Measurements from ENCODE around the gene ANXA5. TPM values are rescaled to one million over a fixed set of nuclear protein-coding genes. Genes with fewer than 3 reads are reported as not detected.
A peak's percentile ranks its signal among the peaks of the same experiment; 100 is the strongest.

The ANXA5 gene
- polyA plus RNA-seq, 1 donor, result 333 TPM

DNA sequence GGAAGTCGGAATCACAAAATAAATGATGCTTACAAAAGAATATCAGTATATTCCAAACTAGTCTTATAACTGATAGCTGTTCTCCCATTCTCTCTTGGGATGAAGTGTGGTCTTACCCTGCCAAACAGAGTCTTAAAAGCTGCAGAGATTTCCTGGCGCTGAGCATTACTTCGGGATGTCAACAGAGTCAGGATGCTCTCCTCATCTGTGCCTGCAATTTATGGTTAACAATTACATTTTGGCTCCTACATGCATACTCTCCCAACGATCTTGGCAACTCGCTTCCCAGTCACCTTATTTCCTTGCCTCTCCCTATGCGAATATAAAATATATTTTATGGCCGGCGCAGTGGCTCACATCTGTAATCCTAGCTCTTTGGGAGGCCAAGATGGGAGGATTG is 12.2 kb downstream of the ANXA5 start:
- H3K36me3 ChIP-seq (ENCODE audit: control insufficient read depth, insufficient read depth, low read length), result peaks cover 58% of the 10 kb centered on the region
- no peak overlapping the region for H3K27ac ChIP-seq (ENCODE audit: low read length)
- H3K4me1 ChIP-seq (ENCODE audit: control insufficient read depth, insufficient read depth, low read length), result no peaks in the 10 kb centered on the region
- no peaks in the 10 kb centered on the region for H3K9me3 ChIP-seq (ENCODE audit: control insufficient read depth, low read depth, low read length)
- no peaks in the 10 kb centered on the region for H3K27me3 ChIP-seq (ENCODE audit: control insufficient read depth, insufficient read depth, low read length)
- no peak for DNase-seq
- H3K4me3 ChIP-seq (ENCODE audit: low read length), result no peak overlapping the region
- WGBS (ENCODE audit: insufficient coverage, low lambda C conversion rate), result 100% methylated on average over 1 of the region's 8 CpGs

DNA sequence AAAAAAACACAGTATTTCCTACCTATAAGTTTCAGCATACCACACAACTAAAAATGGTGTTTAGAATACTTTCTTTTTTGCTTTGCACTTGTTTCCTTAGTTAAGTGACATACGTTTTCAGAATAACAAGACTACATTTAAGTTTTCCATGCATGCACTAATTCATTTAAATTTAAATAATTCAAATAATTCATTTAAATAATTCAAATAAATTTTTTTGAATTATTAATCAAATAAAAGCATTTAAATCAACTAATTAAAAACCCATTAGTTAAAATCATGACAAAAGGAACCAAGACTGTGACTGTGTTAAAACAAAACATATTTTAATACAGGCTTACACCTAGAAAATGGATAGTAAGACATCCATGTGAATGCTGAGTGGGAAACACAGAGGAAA is 12.8 kb downstream of the ANXA5 start:
- no peak for DNase-seq
- Histone ChIP-seq H3K9me3 (ENCODE audit: control insufficient read depth, low read depth, low read length) (no peaks in the 10 kb centered on the region), H3K4me3 (ENCODE audit: low read length) (no peak overlapping the region), H3K27me3 (ENCODE audit: control insufficient read depth, insufficient read depth, low read length) (no peaks in the 10 kb centered on the region), H3K4me1 (ENCODE audit: control insufficient read depth, insufficient read depth, low read length) (no peaks in the 10 kb centered on the region), H3K36me3 (ENCODE audit: control insufficient read depth, insufficient read depth, low read length) (peaks cover 62% of the 10 kb centered on the region), H3K27ac (ENCODE audit: low read length) (no peak overlapping the region)
- 100% methylated on average over 1 of the region's 1 CpG for whole genome bisulfite sequencing (ENCODE audit: insufficient coverage, low lambda C conversion rate)

DNA sequence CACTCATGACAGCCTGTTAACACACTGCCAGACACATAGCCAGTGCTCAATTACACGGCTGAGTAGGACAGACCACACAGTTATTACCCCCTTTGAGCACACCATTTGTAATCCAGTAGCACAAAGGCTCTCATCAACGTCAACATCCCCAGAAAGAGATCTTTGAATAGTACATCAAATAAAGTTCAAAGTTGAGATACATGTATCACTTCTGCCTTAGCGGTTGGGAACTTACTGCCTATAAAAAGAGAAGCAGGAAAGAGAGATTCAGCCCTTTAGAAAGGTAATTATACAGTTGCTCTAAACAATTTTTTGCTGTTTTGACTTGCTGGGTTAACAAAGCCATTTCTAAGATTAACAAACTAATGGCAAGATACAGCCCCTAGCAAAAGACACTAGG is 16.2 kb downstream of the ANXA5 start:
- 60% methylated on average over 1 of the region's 3 CpGs for WGBS (ENCODE audit: insufficient coverage, low lambda C conversion rate)
- DNase-seq, result no peak

DNA sequence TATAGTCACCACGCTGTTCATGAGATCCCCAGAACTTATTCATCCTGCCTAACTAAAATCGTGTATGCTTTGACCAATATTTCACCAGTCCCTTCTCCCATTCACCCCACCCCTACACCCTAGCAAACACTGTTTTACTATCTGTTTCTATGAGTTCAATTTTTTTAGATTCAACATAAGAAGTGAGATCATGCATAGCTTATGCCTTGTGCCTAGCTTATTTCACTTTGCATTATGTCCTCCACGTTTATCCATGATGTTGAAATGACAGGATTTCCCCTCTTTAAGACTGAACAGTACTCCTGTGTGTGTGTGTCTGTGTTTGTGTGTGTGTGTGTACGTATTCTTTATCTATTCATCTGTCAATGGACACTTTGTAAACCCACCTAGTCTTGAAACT is 16.8 kb downstream of the ANXA5 start:
- Histone ChIP-seq H3K27me3 (ENCODE audit: control insufficient read depth, insufficient read depth, low read length) (no peaks in the 10 kb centered on the region), H3K9me3 (ENCODE audit: control insufficient read depth, low read depth, low read length) (no peaks in the 10 kb centered on the region), H3K4me1 (ENCODE audit: control insufficient read depth, insufficient read depth, low read length) (peaks cover 22% of the 10 kb centered on the region), H3K36me3 (ENCODE audit: control insufficient read depth, insufficient read depth, low read length) (peaks cover 51% of the 10 kb centered on the region), H3K27ac (ENCODE audit: low read length) (no peak overlapping the region), H3K4me3 (ENCODE audit: low read length) (no peak overlapping the region)
- DNase-seq, result no peak
- WGBS (ENCODE audit: insufficient coverage, low lambda C conversion rate), result 100% methylated on average over 2 of the region's 4 CpGs

More for the DNA sequence above, 16.2 kb downstream of the ANXA5 start:
- Histone ChIP-seq H3K4me1 (ENCODE audit: control insufficient read depth, insufficient read depth, low read length) (peaks cover 15% of the 10 kb centered on the region), H3K4me3 (ENCODE audit: low read length) (no peak overlapping the region), H3K27ac (ENCODE audit: low read length) (no peak overlapping the region), H3K9me3 (ENCODE audit: control insufficient read depth, low read depth, low read length) (no peaks in the 10 kb centered on the region), H3K27me3 (ENCODE audit: control insufficient read depth, insufficient read depth, low read length) (no peaks in the 10 kb centered on the region), H3K36me3 (ENCODE audit: control insufficient read depth, insufficient read depth, low read length) (peaks cover 57% of the 10 kb centered on the region)

DNA sequence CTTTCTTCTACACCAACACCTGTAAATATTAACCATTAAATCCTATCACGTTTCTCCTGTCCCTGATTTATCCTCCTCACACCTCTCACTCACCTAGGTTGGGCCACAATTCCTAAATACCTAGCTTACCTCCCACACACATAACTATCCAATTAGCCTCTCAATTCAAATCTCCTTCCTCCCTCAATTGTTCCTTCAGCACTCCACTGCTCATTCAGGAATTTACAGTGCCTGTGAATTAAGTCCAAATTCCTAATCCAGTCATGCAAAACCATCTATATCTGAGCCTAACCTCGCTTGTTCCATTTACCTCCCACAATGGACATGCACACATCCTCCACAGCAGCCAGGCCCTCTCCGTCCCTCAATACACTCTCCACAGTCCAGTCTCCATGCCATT is 17.5 kb downstream of the ANXA5 start:
- no peak overlapping the region for H3K27ac ChIP-seq (ENCODE audit: low read length)
- no peak for DNase-seq
- H3K4me1 ChIP-seq (ENCODE audit: control insufficient read depth, insufficient read depth, low read length), result peaks cover 24% of the 10 kb centered on the region
- H3K36me3 ChIP-seq (ENCODE audit: control insufficient read depth, insufficient read depth, low read length), result peaks cover 45% of the 10 kb centered on the region
- H3K9me3 ChIP-seq (ENCODE audit: control insufficient read depth, low read depth, low read length), result no peaks in the 10 kb centered on the region
- no peak overlapping the region for H3K4me3 ChIP-seq (ENCODE audit: low read length)
- H3K27me3 ChIP-seq (ENCODE audit: control insufficient read depth, insufficient read depth, low read length), result no peaks in the 10 kb centered on the region
- WGBS (ENCODE audit: insufficient coverage, low lambda C conversion rate), result 90% methylated on average over 2 of the region's 3 CpGs

- H3K27me3 ChIP-seq (ENCODE audit: control insufficient read depth, insufficient read depth, low read length), result no peaks in the 10 kb centered on the region
- 80% methylated on average over 1 of the region's 1 CpG for WGBS (ENCODE audit: insufficient coverage, low lambda C conversion rate)
- H3K36me3 ChIP-seq (ENCODE audit: control insufficient read depth, insufficient read depth, low read length), result peaks cover 43% of the 10 kb centered on the region
Observed at GRCh38 chr4:121677524-121677923, 19.3 kb downstream of the ANXA5 start.

GRCh38 chr4:121676345-121677075 is 20.3 kb downstream of the ANXA5 start:
- DNase-seq, result peak; percentile 92 to 97
- Histone ChIP-seq H3K36me3 (ENCODE audit: control insufficient read depth, insufficient read depth, low read length) (peaks cover 47% of the 10 kb centered on the region), H3K9me3 (ENCODE audit: control insufficient read depth, low read depth, low read length) (no peaks in the 10 kb centered on the region), H3K4me1 (ENCODE audit: control insufficient read depth, insufficient read depth, low read length) (peaks cover 24% of the 10 kb centered on the region), H3K27me3 (ENCODE audit: control insufficient read depth, insufficient read depth, low read length) (no peaks in the 10 kb centered on the region), H3K4me3 (ENCODE audit: low read length) (peak overlapping the region; percentile 11), H3K27ac (ENCODE audit: low read length) (peak overlapping the region; percentile 90)
- no CpG with 5 or more reads among the region's 6 CpGs for WGBS (ENCODE audit: insufficient coverage, low lambda C conversion rate)

More at GRCh38 chr4:121677524-121677923, 19.3 kb downstream of the ANXA5 start:
- H3K4me1 ChIP-seq (ENCODE audit: control insufficient read depth, insufficient read depth, low read length), result peaks cover 24% of the 10 kb centered on the region
- no peaks in the 10 kb centered on the region for H3K9me3 ChIP-seq (ENCODE audit: control insufficient read depth, low read depth, low read length)
- no peak for DNase-seq
- H3K27ac ChIP-seq (ENCODE audit: low read length), result peak overlapping the region; percentile 90
- H3K4me3 ChIP-seq (ENCODE audit: low read length), result no peak overlapping the region

GRCh38 chr4:121675715-121676114 is 21.1 kb downstream of the ANXA5 start:
- Histone ChIP-seq H3K9me3 (ENCODE audit: control insufficient read depth, low read depth, low read length) (no peaks in the 10 kb centered on the region), H3K4me3 (ENCODE audit: low read length) (no peak overlapping the region), H3K4me1 (ENCODE audit: control insufficient read depth, insufficient read depth, low read length) (peaks cover 24% of the 10 kb centered on the region), H3K27ac (ENCODE audit: low read length) (peak overlapping the region; percentile 90), H3K27me3 (ENCODE audit: control insufficient read depth, insufficient read depth, low read length) (no peaks in the 10 kb centered on the region), H3K36me3 (ENCODE audit: control insufficient read depth, insufficient read depth, low read length) (peaks cover 49% of the 10 kb centered on the region)
- peak; percentile 51 to 73 for DNase-seq
- WGBS (ENCODE audit: insufficient coverage, low lambda C conversion rate), result no CpG with 5 or more reads among the region's 2 CpGs

- H3K9me3 ChIP-seq (ENCODE audit: control insufficient read depth, low read depth, low read length), result no peaks in the 10 kb centered on the region
- peaks cover 47% of the 10 kb centered on the region for H3K36me3 ChIP-seq (ENCODE audit: control insufficient read depth, insufficient read depth, low read length)
- DNase-seq, result no peak
- no CpG with 5 or more reads among the region's 2 CpGs for WGBS (ENCODE audit: insufficient coverage, low lambda C conversion rate)
- H3K27me3 ChIP-seq (ENCODE audit: control insufficient read depth, insufficient read depth, low read length), result no peaks in the 10 kb centered on the region
- no peak overlapping the region for H3K4me3 ChIP-seq (ENCODE audit: low read length)
- no peak overlapping the region for H3K27ac ChIP-seq (ENCODE audit: low read length)
- H3K4me1 ChIP-seq (ENCODE audit: control insufficient read depth, insufficient read depth, low read length), result peaks cover 24% of the 10 kb centered on the region
Observed at GRCh38 chr4:121674696-121675095, 22.1 kb downstream of the ANXA5 start.

- Histone ChIP-seq H3K4me3 (ENCODE audit: low read length) (no peak overlapping the region), H3K4me1 (ENCODE audit: control insufficient read depth, insufficient read depth, low read length) (peaks cover 24% of the 10 kb centered on the region), H3K27me3 (ENCODE audit: control insufficient read depth, insufficient read depth, low read length) (no peaks in the 10 kb centered on the region), H3K9me3 (ENCODE audit: control insufficient read depth, low read depth, low read length) (no peaks in the 10 kb centered on the region), H3K27ac (ENCODE audit: low read length) (no peak overlapping the region), H3K36me3 (ENCODE audit: control insufficient read depth, insufficient read depth, low read length) (peaks cover 49% of the 10 kb centered on the region)
- no peak for DNase-seq
- no CpG with 5 or more reads among the region's 1 CpG for WGBS (ENCODE audit: insufficient coverage, low lambda C conversion rate)
Observed at GRCh38 chr4:121674191-121674590, 22.6 kb downstream of the ANXA5 start.

- H3K9me3 ChIP-seq (ENCODE audit: control insufficient read depth, low read depth, low read length), result peaks cover 5% of the 10 kb centered on the region
- no peak overlapping the region for H3K4me3 ChIP-seq (ENCODE audit: low read length)
- H3K4me1 ChIP-seq (ENCODE audit: control insufficient read depth, insufficient read depth, low read length), result no peaks in the 10 kb centered on the region
- peaks cover 59% of the 10 kb centered on the region for H3K36me3 ChIP-seq (ENCODE audit: control insufficient read depth, insufficient read depth, low read length)
- no peak overlapping the region for H3K27ac ChIP-seq (ENCODE audit: low read length)
- no peaks in the 10 kb centered on the region for H3K27me3 ChIP-seq (ENCODE audit: control insufficient read depth, insufficient read depth, low read length)
- DNase-seq, result no peak
- WGBS (ENCODE audit: insufficient coverage, low lambda C conversion rate), result 50% methylated on average over 2 of the region's 2 CpGs
Observed at GRCh38 chr4:121669163-121669550, 27.6 kb downstream of the ANXA5 start.
